MG63 (cell line): ENCODE measurements around the gene SCAPER. TPM values are rescaled to one million over a fixed set of nuclear protein-coding genes. Genes with fewer than 3 reads are reported as not detected.

ENCODE experiments used
- DNase-seq: peaks from one replicate; pipeline ENCODE4 v3.0.0-alpha.2; 2020
- H3K27me3 ChIP-seq: fragments of 250-450 bp; sonication (Bioruptor Pico); 2 replicates; pipeline ENCODE4 v1.5.1; 2020; ENCODE audit warnings: mild to moderate bottlenecking, moderate library complexity
- H3K36me3 ChIP-seq: fragments of 250-450 bp; sonication (Bioruptor Pico); 2 replicates; pipeline ENCODE4 v1.5.1; 2020; ENCODE audit warnings: mild to moderate bottlenecking, moderate library complexity
- H3K4me3 ChIP-seq: fragments of 250-450 bp; sonication (Bioruptor Pico); 2 replicates; pipeline ENCODE4 v1.5.1; 2020; ENCODE audit warnings: mild to moderate bottlenecking, moderate library complexity
- H3K9me3 ChIP-seq: fragments of 250-450 bp; sonication (Bioruptor Pico); 2 replicates; pipeline ENCODE4 v1.5.1; 2020; ENCODE audit warnings: mild to moderate bottlenecking, moderate library complexity
- total RNA-seq: library from RNA; depleted of rRNA; stranded (reverse); fragments of >200 nt; shearing (Covaris generic); gene quantifications from 2 replicates; pipeline ENCODE4 v1.2.3, GENCODE V29; 2014; ENCODE audit warnings: low replicate concordance

The SCAPER gene
- total RNA-seq, 1 experiment from 2014 or later = 16.0 TPM

DNA sequence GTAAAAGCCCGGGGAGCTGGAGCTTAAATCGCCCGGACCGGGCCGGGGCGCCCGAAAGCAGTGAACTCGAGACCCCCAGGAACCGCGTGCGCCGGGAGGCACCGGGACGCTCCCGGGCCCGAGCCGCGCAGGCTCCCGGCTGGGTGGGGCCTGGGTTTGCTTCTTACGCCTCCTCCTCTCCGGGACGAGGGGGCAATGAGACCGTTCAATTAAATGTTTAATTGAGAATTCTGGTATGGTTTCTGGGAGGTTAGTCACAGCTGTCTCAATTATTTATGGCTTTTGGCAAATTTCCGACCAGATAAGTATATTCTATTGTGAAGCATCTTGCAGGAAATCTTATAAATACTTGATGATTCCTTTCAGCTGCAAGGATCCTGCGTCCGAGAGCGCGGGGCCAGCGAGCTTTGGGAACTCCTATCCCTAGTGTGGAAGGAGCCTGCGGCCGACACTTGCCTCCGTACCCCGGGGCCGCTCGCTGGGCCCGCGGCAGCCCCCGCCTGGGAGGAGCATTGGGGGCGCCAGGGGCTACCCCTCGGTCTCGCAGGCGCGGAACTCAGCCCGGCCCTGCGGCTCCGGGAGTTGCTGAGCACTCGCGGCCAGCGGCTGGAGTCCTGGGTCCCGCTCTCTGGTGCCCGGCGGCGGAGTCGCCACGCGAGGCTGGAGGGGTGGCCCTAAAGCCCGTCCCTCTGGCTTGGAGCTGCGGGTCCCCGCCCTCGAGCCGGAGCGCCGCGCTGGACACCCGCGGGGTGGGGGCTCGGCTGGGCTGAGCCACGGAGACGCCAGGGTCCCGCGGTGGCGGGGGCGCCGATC, 558.3 kb downstream of the SCAPER start:
- peak overlapping the region; percentile 41 for H3K4me3 ChIP-seq
- H3K27me3 ChIP-seq = no peaks in the 10 kb centered on the region
- H3K9me3 ChIP-seq = no peaks in the 10 kb centered on the region
- peaks cover 3% of the 10 kb centered on the region; the same call in 1 of the 2 replicates for H3K36me3 ChIP-seq
- no peak for DNase-seq

GRCh38 chr15:76345880-76346668, 559.1 kb downstream of the SCAPER start:
- H3K36me3 ChIP-seq = peaks cover 3% of the 10 kb centered on the region
- H3K4me3 ChIP-seq = peak overlapping the region; percentile 41
- H3K9me3 ChIP-seq = no peaks in the 10 kb centered on the region
- no peak for DNase-seq
- no peaks in the 10 kb centered on the region for H3K27me3 ChIP-seq

- Histone ChIP-seq H3K36me3 (peaks cover 3% of the 10 kb centered on the region), H3K27me3 (no peaks in the 10 kb centered on the region), H3K4me3 (no peak overlapping the region), H3K9me3 (no peaks in the 10 kb centered on the region)
- no peak for DNase-seq
These were observed 559.6 kb downstream of the SCAPER start for GRCh38 chr15:76345583-76345879.

GRCh38 chr15:76344893-76345582, 560.1 kb downstream of the SCAPER start:
- H3K27me3 ChIP-seq = no peaks in the 10 kb centered on the region
- H3K9me3 ChIP-seq = no peaks in the 10 kb centered on the region
- H3K36me3 ChIP-seq = peaks cover 3% of the 10 kb centered on the region
- no peak overlapping the region for H3K4me3 ChIP-seq
- no peak for DNase-seq

GRCh38 chr15:76343313-76343996, 561.7 kb downstream of the SCAPER start:
- no peak overlapping the region for H3K4me3 ChIP-seq

DNA sequence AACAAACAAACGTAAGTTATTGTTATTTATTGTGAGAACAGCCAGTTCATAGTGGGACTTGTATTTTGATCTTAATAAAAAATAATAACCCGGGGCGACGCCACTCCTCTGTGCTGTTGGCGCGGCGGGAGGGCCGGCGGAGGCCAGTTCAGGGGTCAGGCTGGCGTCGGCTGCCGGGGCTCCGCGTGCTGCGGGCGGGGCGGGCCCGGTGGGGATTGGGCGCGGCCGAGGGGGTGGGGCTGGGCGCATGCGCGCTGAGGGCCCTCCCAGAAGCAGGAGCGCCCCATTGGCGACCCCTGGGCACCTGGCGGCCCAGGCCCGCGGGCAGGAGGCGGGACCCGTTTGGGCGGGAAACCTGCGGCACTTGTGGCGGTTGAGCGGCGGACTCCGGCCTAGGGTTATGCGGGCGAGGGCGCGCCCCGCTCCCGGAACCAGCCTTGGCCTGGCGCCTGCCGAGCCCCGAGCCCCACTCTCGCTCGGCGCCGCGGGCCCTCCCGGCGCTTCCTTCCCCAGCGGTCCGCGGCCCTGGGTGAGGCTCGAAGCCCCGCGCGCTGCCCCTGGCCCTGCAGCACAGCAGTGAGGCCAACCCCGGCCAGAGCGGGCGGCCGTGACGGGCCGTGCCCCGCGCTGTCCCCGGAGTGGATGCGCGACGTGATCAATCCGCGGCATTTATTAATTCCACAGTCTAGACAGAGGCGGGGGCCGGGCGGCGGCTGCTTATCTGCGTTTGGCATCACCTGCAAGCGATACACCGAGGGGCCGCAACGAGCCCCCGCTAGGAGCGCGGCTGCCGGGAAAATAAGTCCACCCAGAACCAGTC, 562.5 kb downstream of the SCAPER start:
- Histone ChIP-seq H3K9me3 (no peaks in the 10 kb centered on the region), H3K4me3 (no peak overlapping the region), H3K36me3 (no peaks in the 10 kb centered on the region; the same call in 1 of the 2 replicates), H3K27me3 (no peaks in the 10 kb centered on the region)
- DNase-seq = no peak

More at GRCh38 chr15:76343313-76343996, 561.7 kb downstream of the SCAPER start:
- H3K36me3 ChIP-seq = peaks cover 3% of the 10 kb centered on the region
- no peak for DNase-seq
- H3K9me3 ChIP-seq = no peaks in the 10 kb centered on the region
- no peaks in the 10 kb centered on the region for H3K27me3 ChIP-seq

DNA sequence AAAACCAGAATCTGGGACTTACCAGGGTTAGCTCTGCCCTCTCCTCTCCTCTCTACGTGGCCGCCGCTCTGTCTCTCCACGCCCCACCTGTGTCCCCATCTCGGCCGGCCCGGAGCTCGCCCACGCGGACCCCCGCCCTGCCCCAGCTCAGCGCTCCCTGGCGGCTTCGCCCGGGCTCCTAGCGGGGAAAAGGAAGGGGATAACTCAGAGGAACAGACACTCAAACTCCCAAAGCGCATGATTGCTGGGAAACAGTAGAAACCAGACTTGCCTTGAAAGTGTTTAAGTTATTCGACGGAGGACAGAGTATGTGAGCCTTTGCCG, 563.1 kb downstream of the SCAPER start:
- H3K27me3 ChIP-seq = no peaks in the 10 kb centered on the region
- H3K36me3 ChIP-seq = no peaks in the 10 kb centered on the region; the same call in 1 of the 2 replicates
- H3K4me3 ChIP-seq = no peak overlapping the region
- H3K9me3 ChIP-seq = no peaks in the 10 kb centered on the region
- DNase-seq = no peak

DNA sequence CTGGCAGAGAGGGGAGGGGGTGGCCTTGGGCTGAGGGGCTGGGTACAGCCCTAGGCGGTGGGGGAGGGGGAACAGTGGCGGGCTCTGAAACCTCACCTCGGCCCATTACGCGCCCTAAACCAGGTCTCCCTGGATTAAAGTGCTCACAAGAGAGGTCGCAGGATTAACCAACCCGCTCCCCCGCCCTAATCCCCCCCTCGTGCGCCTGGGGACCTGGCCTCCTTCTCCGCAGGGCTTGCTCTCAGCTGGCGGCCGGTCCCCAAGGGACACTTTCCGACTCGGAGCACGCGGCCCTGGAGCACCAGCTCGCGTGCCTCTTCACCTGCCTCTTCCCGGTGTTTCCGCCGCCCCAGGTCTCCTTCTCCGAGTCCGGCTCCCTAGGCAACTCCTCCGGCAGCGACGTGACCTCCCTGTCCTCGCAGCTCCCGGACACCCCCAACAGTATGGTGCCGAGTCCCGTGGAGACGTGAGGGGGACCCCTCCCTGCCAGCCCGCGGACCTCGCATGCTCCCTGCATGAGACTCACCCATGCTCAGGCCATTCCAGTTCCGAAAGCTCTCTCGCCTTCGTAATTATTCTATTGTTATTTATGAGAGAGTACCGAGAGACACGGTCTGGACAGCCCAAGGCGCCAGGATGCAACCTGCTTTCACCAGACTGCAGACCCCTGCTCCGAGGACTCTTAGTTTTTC, 563.6 kb downstream of the SCAPER start:
- DNase-seq = no peak
- Histone ChIP-seq H3K9me3 (no peaks in the 10 kb centered on the region), H3K36me3 (no peaks in the 10 kb centered on the region; the same call in 1 of the 2 replicates), H3K4me3 (no peak overlapping the region), H3K27me3 (no peaks in the 10 kb centered on the region)

DNA sequence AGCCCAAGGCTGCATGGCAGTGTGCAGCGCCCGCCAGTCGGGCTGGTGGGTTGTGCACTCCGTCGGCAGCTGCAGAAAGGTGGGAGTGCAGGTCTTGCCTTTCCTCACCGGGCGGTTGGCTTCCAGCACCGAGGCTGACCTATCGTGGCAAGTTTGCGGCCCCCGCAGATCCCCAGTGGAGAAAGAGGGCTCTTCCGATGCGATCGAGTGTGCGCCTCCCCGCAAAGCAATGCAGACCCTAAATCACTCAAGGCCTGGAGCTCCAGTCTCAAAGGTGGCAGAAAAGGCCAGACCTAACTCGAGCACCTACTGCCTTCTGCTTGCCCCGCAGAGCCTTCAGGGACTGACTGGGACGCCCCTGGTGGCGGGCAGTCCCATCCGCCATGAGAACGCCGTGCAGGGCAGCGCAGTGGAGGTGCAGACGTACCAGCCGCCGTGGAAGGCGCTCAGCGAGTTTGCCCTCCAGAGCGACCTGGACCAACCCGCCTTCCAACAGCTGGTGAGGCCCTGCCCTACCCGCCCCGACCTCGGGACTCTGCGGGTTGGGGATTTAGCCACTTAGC, 564.3 kb downstream of the SCAPER start:
- Histone ChIP-seq H3K36me3 (no peaks in the 10 kb centered on the region; the same call in 1 of the 2 replicates), H3K27me3 (no peaks in the 10 kb centered on the region), H3K4me3 (peak overlapping the region; percentile 41), H3K9me3 (no peaks in the 10 kb centered on the region)
- DNase-seq = no peak

- Histone ChIP-seq H3K27me3 (no peaks in the 10 kb centered on the region), H3K9me3 (no peaks in the 10 kb centered on the region), H3K36me3 (no peaks in the 10 kb centered on the region; the same call in 1 of the 2 replicates), H3K4me3 (peak overlapping the region; percentile 41)
- peak; percentile 42 for DNase-seq
These were observed 564.8 kb downstream of the SCAPER start for GRCh38 chr15:76340198-76340802.

DNA sequence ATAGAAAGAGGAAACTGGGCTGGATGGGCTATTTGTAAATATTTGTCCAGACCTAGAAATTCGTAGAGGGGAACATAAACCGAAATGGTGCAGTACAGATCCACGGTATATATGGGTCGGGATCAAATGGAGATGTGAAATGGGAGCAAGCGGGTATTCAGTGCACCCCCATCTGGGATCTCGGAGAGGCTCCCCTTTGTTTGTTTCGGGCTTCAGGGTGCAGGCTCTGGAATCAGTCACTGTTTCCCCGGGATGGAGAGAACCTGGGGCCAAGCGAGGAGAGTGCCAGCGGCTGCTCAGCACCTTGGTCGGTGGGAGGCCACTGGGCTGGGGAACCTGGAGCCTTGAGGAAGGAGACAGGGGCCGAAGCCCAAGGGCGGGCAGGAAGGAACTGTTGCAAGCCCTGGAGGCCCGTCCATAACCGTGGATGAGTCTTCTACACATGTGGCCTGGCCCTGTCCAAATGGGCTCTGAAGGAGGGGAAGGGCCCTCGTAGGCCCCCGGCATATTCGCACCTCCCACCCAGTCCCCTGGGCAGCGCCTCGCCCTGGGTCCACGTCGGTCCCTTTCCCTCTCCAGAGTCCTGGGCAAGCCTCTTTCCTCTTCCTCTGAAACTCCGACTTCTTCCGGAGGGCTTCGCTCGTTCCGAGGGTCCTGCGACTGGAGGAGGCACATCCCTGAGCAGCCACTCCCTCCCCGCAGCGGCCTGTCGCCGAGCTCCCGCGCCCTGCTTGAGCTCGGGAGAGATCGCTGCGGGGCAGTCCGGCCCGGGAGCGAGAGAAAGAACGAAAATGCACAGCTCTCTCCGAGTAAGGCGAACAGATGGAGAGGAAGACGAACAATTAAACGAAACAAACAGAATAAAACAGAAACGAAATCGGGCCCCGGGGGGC, 565.6 kb downstream of the SCAPER start:
- DNase-seq = no peak
- Histone ChIP-seq H3K9me3 (no peaks in the 10 kb centered on the region), H3K36me3 (no peaks in the 10 kb centered on the region; the same call in 1 of the 2 replicates), H3K27me3 (no peaks in the 10 kb centered on the region), H3K4me3 (peak overlapping the region; percentile 41)

DNA sequence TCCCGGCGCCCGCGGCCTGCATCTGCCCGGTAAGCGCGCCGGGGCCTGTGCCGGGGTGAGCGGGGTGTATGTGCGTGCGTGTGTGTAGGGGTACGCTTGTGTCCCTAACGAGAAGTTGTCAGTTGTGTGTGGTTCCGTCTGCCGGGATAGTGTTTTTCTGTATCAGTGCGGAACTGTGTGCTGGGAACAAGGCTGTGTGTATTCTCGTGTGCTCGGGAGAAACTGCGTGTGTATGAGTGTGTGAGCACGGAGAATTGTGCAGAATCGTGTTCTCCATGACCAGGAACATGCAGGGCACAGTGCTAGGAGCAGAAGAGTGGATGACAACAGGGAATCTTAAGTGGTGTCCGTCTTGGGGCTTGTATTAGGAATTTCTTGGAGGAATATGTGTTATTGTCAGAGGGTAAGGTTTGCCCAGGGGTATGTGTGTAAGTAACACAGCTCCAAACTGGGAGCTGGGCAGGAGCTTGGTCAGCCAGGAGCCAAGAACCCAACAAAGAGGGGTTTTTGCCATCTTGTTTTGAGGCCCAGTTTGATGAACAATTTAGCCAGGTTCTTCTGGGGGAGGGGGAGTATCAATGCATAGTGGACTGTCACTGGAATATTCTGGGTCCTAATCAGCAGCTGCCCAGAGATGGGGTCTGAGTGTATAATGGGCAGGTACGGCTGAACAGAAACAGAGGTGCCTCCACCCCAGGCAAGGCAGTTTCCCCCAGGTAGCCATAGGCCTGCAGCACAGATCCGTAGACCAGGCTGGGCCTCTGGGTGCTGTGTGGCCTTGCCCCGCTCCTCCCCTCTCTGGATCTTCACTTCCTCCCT, 566.4 kb downstream of the SCAPER start:
- Histone ChIP-seq H3K4me3 (no peak overlapping the region), H3K27me3 (no peaks in the 10 kb centered on the region)

More for the DNA sequence above, 566.4 kb downstream of the SCAPER start:
- Histone ChIP-seq H3K9me3 (no peaks in the 10 kb centered on the region), H3K36me3 (no peaks in the 10 kb centered on the region; the same call in 1 of the 2 replicates)
- no peak for DNase-seq
